Measurements from ENCODE around the gene MLEC. TPM values are rescaled to one million over a fixed set of nuclear protein-coding genes. Genes with fewer than 3 reads are reported as not detected.

The MLEC gene
- total and polyA plus RNA-seq, 2 experiments from 2014 or later = 135 to 210 TPM

- H2AFZ ChIP-seq = peak overlapping the region; percentile 95
- no peak for TF ChIP-seq EZH2phosphoT487 (IDR thresholded peaks at IDR 0.05; ENCODE audit: low read depth, severe bottlenecking, unreplicated experiment)
- no peak for TF ChIP-seq CTCF (IDR thresholded peaks at IDR 0.05; ENCODE audit: poor library complexity)
- TF ChIP-seq EZH2 (IDR thresholded peaks at IDR 0.05; ENCODE audit: borderline replicate concordance) = no peak
- H3K79me2 ChIP-seq = peaks cover 60% of the 10 kb centered on the region
- no peak overlapping the region for H3K27ac ChIP-seq
- H4K20me1 ChIP-seq (ENCODE audit: insufficient read depth, poor library complexity, severe bottlenecking) = peaks cover 17% of the 10 kb centered on the region
- DNase-seq (ENCODE audit: low spot score) = no peak
- H3K4me1 ChIP-seq (ENCODE audit: insufficient read depth) = peaks cover 27% of the 10 kb centered on the region
- H3K4me2 ChIP-seq = peak overlapping the region; percentile 94
- no peaks in the 10 kb centered on the region for H3K27me3 ChIP-seq
- H3K4me3 ChIP-seq = peak overlapping the region; percentile 100
- no peaks in the 10 kb centered on the region for H3K9me3 ChIP-seq (ENCODE audit: low read depth)
- H3K36me3 ChIP-seq (replicated peaks; ENCODE audit: insufficient read depth, low read depth) = no peaks in the 10 kb centered on the region
- 35% methylated on average over 6 of the region's 6 CpGs for WGBS (ENCODE audit: low lambda C conversion rate, missing lambda C conversion rate)
- no peaks in the 10 kb centered on the region for H3K9me2 ChIP-seq (replicated peaks; ENCODE audit: insufficient read depth)
Observed at GRCh38 chr12:120711411-120711810, 24.5 kb downstream of the MLEC start.

GRCh38 chr12:120712610-120713009, 25.7 kb downstream of the MLEC start:
- no peaks in the 10 kb centered on the region for H3K9me3 ChIP-seq (ENCODE audit: low read depth)
- DNase-seq (ENCODE audit: low spot score) = no peak
- no peak overlapping the region for H3K27ac ChIP-seq
- H3K9me2 ChIP-seq (replicated peaks; ENCODE audit: insufficient read depth) = no peaks in the 10 kb centered on the region
- TF ChIP-seq EZH2 (IDR thresholded peaks at IDR 0.05; ENCODE audit: borderline replicate concordance) = no peak
- no peak for TF ChIP-seq EZH2phosphoT487 (IDR thresholded peaks at IDR 0.05; ENCODE audit: low read depth, severe bottlenecking, unreplicated experiment)
- TF ChIP-seq CTCF (IDR thresholded peaks at IDR 0.05; ENCODE audit: poor library complexity) = no peak
- H2AFZ ChIP-seq = no peak overlapping the region
- peak overlapping the region; percentile 94 for H3K4me2 ChIP-seq
- 82% methylated on average over 6 of the region's 6 CpGs for WGBS (ENCODE audit: low lambda C conversion rate, missing lambda C conversion rate)
- peaks cover 72% of the 10 kb centered on the region for H3K79me2 ChIP-seq
- no peaks in the 10 kb centered on the region for H3K36me3 ChIP-seq (replicated peaks; ENCODE audit: insufficient read depth, low read depth)
- no peaks in the 10 kb centered on the region for H3K27me3 ChIP-seq
- H3K4me3 ChIP-seq = no peak overlapping the region
- peaks cover 27% of the 10 kb centered on the region for H3K4me1 ChIP-seq (ENCODE audit: insufficient read depth)
- H4K20me1 ChIP-seq (ENCODE audit: insufficient read depth, poor library complexity, severe bottlenecking) = peaks cover 17% of the 10 kb centered on the region

- peak; percentile 93 for DNase-seq (ENCODE audit: low spot score)
- H3K9me2 ChIP-seq (replicated peaks; ENCODE audit: insufficient read depth) = no peaks in the 10 kb centered on the region
- H3K36me3 ChIP-seq (replicated peaks; ENCODE audit: insufficient read depth, low read depth) = no peaks in the 10 kb centered on the region
- H3K4me2 ChIP-seq = no peak overlapping the region
- peaks cover 27% of the 10 kb centered on the region for H3K4me1 ChIP-seq (ENCODE audit: insufficient read depth)
- peak; percentile 82 for TF ChIP-seq CTCF (IDR thresholded peaks at IDR 0.05; ENCODE audit: poor library complexity)
- no peak for TF ChIP-seq EZH2phosphoT487 (IDR thresholded peaks at IDR 0.05; ENCODE audit: low read depth, severe bottlenecking, unreplicated experiment)
- no peak for TF ChIP-seq EZH2 (IDR thresholded peaks at IDR 0.05; ENCODE audit: borderline replicate concordance)
- H3K27me3 ChIP-seq = no peaks in the 10 kb centered on the region
- H4K20me1 ChIP-seq (ENCODE audit: insufficient read depth, poor library complexity, severe bottlenecking) = peaks cover 17% of the 10 kb centered on the region
- H3K79me2 ChIP-seq = peaks cover 72% of the 10 kb centered on the region
- no peaks in the 10 kb centered on the region for H3K9me3 ChIP-seq (ENCODE audit: low read depth)
- H2AFZ ChIP-seq = no peak overlapping the region
- 34% methylated on average over 4 of the region's 4 CpGs for WGBS (ENCODE audit: low lambda C conversion rate, missing lambda C conversion rate)
- no peak overlapping the region for H3K4me3 ChIP-seq
- no peak overlapping the region for H3K27ac ChIP-seq
Observed at GRCh38 chr12:120713861-120714482, 27.0 kb downstream of the MLEC start.
